ENCODE data around the gene DUSP28.

The DUSP28 gene

DNA sequence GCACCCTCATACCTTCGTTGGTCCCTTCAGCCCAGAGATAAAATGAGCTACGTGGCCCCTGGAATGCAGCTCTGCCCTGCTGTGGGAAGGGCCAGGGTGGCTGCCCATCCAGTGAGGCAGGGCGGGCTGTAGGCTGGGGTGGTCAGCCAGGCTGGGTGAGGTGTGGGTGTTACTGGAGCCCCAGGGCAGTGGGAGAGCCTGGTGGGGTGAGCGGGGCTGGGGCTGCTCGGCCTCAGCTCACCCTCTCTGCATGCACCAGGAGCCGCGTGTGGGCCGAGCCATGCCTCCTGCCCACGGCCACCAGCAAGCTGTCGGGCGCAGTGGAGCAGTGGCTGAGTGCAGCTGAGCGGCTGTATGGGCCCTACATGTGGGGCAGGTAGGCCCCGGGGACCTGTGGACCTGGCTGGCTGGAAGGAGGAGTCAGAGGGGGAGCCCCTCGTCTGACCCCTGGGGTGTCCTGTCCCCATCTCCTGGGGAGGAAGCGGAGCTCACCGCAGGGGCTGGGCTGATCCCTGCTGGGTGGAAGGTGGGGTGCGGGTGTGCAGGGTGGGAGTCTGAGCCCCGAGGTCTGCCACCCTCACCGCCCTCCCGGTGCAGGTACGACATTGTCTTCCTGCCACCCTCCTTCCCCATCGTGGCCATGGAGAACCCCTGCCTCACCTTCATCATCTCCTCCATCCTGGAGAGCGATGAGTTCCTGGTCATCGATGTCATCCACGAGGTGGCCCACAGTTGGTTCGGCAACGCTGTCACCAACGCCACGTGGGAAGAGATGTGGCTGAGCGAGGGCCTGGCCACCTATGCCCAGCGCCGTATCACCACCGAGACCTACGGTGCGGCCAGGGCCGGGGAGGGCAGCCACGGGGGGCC is 13.6 kb downstream of the DUSP28 start:
- no peak for DNase-seq

DNA sequence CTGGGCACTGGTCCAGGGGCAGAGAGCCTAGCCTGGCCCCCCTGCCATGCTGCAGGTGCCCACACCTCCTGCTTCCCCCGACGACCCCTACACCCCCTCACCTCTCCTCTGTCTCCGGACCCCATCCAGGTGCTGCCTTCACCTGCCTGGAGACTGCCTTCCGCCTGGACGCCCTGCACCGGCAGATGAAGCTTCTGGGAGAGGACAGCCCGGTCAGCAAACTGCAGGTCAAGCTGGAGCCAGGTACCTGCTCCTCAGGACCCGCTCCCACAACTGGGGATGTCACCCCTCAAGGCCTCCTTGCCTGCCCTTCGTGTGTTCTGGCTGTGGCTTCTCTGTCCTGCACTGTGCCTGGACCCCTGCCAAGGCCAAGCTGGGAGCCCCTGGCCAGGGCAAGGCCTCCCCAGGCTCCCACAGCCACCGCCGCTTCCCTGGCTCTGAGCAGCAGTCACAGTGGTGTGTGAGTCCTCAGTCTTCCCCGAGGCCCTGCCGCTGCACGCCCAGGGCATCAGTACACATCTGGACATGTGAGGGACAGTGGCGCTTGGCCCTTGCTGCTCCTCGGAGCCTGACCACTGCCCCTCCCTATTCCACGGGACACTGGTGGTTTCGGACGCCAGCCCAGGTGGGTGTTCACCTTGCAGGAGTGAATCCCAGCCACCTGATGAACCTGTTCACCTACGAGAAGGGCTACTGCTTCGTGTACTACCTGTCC is 14.4 kb downstream of the DUSP28 start:
- DNase-seq = no peak

DNA sequence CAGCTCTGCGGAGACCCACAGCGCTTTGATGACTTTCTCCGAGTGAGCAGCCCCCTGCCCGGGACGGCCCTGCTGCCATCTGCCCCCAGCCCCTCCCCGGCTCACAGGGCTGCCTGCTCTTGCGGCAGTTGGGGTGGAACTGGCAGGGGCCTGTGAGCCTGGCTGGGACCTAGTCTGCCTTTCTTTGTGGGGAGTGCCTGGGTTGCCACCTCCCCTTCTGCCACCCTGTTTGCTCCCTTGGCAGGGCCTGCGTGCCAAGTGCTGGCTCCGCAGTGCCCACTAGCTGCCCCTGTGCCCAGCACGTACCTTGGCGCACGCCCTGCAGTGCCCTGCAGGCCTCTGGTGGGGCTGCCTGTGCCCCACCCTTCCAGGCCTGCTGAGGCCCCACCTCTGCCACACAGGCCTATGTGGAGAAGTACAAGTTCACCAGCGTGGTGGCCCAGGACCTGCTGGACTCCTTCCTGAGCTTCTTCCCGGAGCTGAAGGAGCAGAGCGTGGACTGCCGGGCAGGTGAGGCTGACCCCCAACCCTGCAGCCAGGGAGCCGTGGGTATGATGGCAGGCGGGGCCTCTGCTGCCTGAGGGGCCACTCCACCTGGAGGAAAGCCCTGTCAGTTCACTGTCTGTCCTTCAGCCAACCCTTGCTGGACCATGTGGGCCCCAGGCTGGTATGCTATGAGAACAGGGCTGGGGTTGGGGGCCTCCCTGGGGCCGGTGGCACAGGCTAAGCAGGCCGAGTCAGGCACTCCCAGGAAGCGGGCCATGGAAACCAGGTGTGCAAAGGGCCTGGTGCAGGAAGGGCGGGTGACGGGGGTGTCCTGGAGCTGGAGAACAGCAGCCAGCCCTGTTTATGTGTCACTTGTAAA is 15.2 kb downstream of the DUSP28 start:
- no peak for DNase-seq

DNA sequence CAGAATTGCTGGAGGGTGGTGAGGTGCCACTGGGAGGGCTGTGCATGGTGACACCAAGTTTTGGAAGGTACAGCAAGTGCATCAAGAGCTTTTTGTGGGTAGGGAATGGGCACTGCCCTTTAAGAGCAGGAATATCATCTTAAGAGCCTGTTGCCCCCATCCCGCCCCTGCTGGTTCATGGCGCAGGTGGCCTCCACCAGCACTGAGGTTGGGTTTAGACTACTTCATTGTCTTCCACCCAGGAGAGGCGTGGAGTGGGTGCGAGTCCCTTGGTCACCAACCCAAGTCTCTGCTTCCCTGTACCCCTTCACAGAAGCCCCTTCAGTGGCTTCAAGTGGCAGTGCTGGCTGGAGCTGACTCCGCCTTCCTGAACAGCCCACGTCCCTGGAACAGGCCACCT is 15.9 kb downstream of the DUSP28 start:
- no peak for DNase-seq

DNA sequence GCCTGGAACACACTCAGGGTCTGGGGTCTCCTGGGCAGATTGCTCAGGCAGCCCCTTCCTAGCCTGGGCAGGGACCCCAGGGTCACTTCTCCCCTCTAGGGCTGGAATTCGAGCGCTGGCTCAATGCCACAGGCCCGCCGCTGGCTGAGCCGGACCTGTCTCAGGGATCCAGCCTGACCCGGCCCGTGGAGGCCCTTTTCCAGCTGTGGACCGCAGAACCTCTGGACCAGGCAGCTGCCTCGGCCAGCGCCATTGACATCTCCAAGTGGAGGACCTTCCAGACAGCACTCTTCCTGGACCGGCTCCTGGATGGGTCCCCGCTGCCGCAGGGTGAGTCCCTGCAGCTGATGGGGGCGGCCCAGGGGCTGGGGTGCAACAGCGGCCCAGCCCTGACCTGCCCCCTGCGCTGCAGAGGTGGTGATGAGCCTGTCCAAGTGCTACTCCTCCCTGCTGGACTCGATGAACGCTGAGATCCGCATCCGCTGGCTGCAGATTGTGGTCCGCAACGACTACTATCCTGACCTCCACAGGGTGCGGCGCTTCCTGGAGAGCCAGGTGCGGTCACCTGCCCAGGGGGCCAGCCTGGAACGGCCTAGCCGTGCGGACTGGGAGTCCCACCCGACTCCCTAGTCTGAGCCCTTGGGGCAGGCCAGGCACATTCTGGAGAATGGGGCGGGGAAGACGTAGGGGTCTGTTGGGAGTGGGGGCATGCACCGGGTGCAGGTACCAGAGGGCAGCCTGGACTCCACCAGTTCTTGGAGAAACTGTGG is 16.5 kb downstream of the DUSP28 start:
- DNase-seq = no peak

DNA sequence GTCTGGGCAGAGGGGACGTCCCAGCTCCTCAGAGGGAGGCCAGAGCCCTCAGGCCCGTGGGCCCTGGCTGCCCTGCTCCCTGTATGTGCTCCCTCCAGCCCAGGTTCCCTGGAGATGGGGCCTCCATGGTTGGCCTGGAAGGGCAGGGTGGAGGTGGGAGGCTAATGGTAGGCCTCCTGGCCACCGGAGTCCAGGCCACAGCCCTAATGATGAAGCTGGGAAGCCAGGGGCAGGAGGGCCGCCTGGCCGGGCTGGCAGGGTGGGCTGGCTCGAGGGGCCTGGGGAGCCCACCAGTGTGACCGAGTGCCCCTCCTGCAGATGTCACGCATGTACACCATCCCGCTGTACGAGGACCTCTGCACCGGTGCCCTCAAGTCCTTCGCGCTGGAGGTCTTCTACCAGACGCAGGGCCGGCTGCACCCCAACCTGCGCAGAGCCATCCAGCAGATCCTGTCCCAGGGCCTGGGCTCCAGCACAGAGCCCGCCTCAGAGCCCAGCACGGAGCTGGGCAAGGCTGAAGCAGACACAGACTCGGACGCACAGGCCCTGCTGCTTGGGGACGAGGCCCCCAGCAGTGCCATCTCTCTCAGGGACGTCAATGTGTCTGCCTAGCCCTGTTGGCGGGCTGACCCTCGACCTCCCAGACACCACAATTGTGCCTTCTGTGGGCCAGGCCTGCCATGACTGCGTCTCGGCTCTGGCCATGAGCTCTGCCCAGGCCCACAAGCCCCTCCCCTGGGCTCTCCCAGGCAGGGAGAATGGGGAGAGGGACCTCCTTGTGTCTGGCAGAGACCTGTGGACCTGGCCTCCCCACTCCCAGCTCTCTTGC is 17.3 kb downstream of the DUSP28 start:
- no peak for DNase-seq

DNA sequence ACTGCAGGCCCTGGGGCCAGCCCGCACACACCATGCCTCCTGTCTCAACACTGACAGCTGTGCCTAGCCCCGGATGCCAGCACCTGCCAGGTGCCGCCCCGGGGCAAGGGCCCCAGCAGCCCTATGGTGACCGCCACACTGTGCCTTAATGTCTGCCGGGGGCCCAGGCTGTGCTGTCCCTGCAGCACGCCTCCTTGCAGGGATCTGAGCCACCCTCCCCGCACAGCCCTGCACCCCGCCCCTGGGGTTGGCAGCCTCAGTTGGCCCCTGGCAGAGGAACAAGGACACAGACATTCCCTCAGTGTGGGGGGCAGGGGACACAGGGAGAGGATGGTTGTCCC is 17.9 kb downstream of the DUSP28 start:
- no peak for DNase-seq

DNA sequence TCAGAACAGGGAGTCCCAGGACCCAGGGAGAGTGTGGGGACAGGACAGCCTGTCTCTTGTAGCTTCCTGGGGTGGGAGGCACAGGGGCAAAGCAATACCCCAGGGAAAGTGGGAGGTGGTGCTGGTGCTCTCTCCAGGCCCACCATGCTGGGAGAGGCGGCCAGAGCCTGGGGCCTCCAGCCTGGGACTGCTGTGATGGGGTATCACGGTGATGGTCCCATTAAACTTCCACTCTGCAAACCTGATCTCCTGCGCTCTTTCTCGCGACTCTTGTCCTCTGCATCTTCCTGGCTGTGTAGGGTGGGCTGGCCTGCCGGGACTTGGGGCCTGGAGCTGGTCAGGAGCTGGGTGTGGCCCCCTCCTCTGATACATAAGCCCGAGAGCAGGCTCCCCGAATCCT is 18.3 kb downstream of the DUSP28 start:
- no peak for DNase-seq

DNA sequence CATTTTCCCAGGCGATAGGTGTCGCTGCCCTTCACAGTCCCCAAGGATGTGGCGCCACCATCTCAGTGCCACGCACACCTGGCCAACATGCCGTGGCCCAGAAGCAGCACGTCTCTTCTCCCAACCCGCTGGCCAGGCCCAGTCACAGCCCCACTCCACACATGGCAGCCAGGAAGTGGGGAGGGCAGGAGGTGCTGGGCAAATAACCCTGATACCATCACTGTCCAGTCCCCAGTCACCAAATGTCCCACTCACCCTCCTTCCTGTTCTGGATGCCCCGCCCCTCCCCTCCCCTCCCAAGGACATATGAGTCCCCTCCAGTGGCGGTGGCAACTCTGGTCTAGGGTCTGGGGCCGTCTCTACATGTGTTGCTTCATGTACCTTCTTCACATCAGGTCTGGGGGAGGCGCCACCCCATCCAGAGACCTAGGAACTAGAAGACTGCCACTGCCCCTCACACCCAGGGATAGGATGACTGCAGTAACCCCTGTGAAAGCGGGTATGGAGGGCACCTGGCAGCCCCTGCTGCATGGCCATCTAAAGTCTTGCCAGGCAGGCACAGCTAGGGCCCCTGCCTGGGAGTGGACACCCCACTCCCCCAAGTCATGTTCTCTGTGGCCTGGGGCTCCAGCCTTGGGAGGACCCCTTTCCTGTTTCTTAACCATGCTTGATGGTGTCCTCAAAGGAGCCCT is 19.1 kb downstream of the DUSP28 start:
- no peak for DNase-seq

DNA sequence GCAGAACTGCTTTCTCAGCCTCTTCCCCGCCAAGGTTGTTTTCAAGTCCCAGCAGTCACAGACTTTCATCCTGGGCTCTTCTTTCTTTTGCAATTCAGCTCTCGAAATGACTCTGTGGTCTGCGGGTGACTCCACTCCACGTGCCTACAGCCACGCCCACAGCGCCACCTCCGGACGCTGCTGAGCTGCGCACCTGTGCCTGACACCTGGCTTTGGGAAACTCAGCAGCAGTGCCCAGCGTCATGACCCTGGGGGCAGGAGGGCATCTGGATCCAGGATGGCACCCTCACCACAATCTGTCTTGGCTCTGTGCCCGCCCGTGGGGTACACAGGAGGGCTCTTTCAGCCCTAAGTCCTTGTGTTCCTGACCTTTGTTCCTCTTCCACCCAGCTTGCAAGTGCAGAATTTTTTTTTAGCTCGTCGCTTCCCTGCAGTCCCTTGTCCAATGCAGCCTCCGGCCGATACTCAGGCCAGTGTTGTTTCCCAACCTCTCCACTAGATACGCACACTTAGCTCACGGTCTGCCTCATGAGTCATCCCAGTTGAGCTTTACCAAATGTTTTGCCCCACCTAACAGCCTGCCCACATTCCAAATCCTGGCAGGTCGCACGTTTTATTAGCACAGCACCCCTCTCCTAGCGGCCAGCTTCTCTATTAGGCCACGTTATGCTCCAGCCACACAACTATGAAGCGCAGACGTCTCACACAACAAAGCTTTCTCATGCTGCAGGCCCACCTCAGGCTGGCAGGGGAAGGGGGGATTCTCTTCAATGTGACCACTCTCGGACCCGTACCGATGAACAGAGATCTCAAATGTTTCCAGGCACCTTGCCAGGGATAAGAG is 19.8 kb downstream of the DUSP28 start:
- DNase-seq = peak; percentile 83

DNA sequence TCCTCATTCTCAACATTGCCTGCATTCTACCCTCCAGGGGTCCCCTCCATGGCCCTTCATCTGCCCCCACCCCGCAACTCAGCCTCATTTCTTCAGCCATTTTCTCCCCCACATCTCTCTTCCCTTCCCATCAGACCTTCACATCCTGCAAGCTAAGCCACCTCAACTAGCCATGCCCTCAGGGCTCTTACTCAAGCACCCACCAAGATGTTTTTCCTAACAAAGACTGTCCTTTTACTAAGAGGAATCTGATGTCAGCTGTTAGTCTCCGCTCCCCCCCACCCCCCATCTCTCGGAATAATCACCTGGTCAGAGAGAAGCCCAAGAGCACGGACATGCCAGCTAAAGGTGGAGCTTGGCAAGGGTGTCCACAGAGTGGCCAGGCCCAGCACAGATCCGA is 21.7 kb downstream of the DUSP28 start:
- DNase-seq = peak; percentile 81

DNA sequence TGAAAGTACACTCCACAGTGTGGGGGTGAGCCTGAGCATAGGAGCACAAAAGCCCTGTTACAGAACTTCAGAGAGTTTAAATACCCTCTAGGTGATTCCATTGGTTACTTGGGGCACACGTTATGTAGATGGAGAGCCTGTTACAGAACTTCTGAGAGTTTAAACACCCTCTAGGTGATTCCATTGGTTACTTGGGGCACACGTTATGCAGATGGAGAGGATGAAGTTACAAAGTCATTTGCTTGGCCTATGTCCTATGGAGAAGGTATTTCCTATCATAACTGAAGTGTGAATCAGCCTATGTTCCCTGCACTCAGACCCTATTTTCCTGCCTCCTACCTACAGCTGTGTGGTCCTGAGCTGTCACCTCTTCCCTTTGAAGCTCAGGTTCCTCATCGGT is 22.6 kb downstream of the DUSP28 start:
- no peak for DNase-seq

DNA sequence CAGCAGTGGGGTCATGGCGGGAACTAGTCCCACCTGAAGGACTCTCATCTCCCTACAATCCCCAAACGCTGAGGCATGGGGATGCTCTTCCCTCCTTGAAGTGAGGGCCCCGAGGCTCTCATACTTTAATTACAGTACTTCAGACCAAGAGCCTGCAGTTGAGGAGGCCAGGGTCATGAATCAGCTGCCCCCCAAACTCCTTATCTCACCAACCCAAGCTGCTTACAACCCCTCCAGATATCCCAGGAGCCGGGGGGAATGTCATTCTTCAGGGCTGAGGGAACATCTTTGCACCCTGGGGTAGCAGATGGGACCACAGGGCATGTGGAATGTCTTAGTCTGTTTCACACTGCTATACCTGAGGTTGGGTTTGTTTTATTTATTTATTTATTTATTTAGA is 23.6 kb downstream of the DUSP28 start:
- no peak for DNase-seq

DNA sequence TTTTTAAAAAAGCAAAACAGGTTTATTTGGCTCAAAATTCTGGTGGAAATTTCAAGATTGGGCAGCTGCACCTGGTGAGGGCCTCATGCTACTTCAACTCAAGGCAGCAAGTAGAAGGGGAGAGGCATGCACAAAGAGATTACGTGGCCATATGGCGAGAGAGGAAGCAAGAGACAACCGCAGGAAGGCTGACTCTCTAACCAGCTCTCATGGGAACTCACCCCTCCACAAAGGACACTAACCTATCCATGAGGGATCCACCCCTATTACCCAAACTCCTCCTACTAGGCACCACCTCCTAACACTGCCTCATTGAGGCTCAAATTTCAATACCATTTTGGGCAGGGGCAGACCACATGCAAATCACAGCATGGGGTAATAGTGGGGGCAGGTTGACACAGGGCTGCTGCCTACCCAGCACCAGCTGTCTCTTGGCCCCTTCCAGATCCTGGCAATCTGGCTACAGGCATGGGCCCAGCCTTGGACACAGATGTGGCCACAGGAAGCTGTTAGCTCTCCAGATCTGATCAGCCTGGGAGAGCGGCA is 24.4 kb downstream of the DUSP28 start:
- peak; percentile 66 for DNase-seq

DNA sequence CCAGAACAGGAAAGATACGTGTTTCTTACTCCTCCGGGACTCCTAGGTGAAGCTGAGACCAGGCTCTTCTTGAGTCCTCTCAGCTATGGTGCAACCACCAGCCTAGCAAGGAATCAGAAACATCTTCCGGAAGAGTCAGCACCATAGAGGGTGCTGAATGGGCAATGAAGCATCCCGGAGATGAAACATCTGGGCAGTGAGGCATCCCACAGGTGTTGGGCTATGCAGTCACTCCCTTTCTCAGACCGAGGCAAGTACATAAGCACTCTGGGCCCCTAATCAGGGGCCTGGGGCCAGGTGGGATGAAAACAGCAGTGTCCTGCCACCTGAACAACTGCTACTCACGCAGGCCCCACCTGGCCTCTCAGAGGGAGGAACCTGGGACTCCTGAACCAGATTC is 24.9 kb downstream of the DUSP28 start:
- no peak for DNase-seq

DNA sequence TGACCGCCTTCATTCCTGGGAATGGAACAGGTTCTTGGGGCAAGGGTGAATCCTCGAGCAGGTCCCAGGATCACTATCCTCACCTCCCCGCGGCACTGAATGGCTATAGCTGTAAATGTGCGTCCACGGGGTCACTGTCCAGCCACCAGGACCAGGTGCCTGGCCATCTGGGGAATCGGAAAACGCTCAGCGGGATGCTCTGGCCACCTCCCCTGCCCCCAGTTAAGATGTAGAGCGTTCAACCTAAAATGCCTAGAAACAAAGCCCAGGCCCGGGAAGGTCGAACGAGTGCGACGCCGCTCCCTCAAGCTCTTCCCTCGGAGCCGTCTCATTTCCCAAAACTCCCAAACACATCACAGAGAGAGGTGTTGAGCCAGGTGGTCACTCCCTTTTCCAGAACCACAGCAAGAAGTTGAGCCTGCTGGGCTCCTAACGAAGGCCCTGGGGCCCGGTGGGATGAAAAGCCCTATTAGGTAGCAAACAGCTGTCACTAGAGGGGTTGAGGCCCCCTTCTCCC is 25.6 kb downstream of the DUSP28 start:
- no peak for DNase-seq

DNA sequence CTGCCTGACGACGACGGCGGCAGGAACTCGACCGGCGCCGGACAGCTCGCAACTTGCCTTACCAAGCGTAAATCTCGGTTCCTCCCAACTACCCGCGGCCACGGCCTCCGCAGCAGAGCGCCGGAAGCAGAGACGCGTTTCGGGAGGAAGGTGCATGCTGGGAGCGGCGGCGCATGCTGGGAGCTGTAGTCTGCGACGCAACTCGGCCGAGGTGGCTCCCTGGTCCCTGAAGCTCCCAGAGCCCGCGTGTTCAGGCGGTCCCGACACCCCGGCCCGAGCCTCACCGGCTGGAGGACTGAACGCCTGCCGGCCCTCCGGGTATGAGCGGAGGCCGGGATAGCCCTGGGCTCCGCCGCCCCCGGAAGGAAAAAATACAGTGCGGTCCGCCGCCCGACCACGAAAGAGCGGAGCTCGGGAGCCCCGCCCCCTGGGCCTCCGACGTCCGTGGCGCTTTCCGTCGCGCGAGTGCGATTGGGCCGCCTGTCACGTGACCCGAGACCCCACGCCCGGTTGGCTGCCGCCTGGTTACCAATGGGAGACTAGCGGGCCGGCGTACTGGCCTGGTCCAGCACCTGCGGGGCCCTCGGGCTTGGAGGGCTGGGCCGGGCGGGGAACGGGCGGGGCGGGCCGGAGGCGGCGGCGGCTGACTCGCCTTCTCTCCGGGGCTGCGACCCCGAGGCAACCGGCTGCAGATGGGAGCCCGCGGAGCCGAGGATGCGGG is 26.2 kb downstream of the DUSP28 start, which contains the start of gene CAPN10:
Gene CAPN10, plus strand, starts transcription at position 537 of the 721 bp plus-strand sequence. Its CDS starts 178 bp downstream, at position 715.
- DNase-seq = peak; percentile 98

DNA sequence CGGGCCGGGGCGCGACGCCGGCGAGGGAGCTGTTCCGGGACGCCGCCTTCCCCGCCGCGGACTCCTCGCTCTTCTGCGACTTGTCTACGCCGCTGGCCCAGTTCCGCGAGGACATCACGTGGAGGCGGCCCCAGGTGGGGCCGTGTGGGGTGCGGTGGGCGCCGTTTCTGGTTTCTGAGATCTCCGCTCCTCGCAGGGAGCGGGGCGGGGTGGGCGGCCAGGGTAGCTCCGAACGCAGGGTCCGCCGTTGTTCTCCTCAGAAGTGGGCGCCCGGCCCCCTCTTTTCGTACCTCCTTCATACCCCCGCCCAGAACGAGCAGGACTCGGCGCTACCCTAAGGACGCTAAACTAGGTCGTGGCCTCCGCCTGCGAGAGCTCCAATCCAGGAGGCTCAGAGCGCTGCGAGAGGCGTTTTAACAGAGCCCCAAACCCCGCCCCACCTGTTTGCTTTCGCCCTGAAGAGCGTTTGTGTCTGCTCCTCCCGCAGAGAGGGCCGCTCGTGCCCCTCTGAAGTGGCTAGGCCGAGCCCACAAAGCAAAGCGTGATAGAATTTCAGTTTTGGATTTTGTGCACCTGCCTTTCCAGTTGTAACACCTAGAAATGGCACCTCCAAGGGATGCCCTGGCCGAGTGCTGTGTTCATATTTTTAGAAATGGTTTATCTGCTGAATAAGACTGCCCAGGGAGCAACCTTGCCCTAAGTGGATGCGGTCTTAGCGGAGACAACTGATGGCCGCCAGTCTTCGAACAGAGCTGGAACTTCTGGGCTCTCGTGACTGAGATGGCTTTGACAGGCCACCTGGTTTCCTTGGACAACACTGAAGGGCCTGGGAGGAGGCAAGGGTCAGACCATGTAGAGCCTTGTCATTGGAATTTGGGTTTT is 27.0 kb downstream of the DUSP28 start:
- no peak for DNase-seq

Data from islet precursor cell (in vitro differentiated cells).